Esophagus squamous epithelium (tissue), 4 donors: ENCODE results near the gene ZC3H13.

Experiments
- CTCF ChIP-seq, 6 experiments: fragments of 450-650 bp in 4 of 6; fragments of 200-600 bp in 2 of 6; sonication (generic) in 2 of 6; IDR thresholded peaks; one replicate each; pipeline ENCODE4 v1.5.1; 2016 to 2019; ENCODE audit warnings: antibody characterized with exemption in 6 of 6, mild to moderate bottlenecking in 4 of 6, moderate library complexity in 4 of 6
- POLR2A ChIP-seq, 4 donors: fragments of 450-650 bp; IDR thresholded peaks; one replicate each; pipeline ENCODE4 v1.6.1; 2017; ENCODE audit warnings: antibody characterized with exemption in 4 of 4, mild to moderate bottlenecking in 4 of 4, moderate library complexity in 3 of 4

DNA sequence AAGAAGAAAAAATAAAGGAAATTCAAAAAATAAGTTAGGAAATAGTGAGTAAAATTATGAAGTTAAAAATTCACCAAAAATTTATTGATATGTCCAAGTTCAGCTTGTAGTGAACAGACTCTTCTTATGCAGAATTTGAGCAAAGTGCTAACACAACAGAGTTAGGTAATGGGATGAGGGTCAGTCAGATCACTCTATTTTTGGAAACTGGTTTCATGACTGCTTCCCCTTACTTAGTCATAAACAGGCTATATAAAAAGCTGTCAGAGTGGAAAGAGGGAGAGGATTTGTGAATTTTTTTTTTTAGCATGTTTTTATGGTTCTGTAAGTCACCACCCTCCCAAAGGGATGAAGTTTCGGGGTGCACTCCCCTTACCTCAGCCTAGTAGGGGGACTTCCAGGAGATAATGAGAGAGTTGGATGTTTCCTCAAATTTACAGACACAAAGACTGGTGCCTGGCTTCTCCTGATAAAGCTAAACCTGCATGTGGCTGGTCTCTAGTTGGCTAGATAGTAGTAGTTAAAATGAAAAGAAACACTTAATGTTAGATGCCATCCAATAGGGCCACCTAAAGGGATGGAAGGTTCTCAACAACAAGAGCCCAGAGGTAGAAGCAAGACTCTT, 47.8 kb upstream of the ZC3H13 start:
- no peak for TF ChIP-seq CTCF (IDR thresholded peaks at IDR 0.05)
- TF ChIP-seq POLR2A (IDR thresholded peaks at IDR 0.05): no peak
